Ovary (tissue), 3 donors: ENCODE measurements around the gene ZBTB1.
"Not testable (repeated sequence)": the region's sequence is repeated elsewhere in the genome, so short reads cannot be mapped to it uniquely, and the experiment has no call there.

Source experiments
- CTCF ChIP-seq, 3 donors: fragments of 450-650 bp in 2 of 3; fragments of 200-600 bp in 1 of 3; IDR thresholded peaks; one replicate each; pipeline versions ENCODE4 v1.5.1 to v1.8.0; 2016 to 2022; ENCODE audit warnings: antibody characterized with exemption in 3 of 3, mild to moderate bottlenecking in 1 of 3
- EP300 ChIP-seq: sonication (generic); formaldehyde crosslinking; IDR thresholded peaks from one replicate; pipeline ENCODE4 v1.6.1; 2017; ENCODE audit warnings: antibody characterized with exemption
- POLR2A ChIP-seq: fragments of 450-650 bp; IDR thresholded peaks from one replicate; pipeline ENCODE4 v1.6.1; 2017; ENCODE audit warnings: antibody characterized with exemption, mild to moderate bottlenecking, moderate library complexity
- donor health status: DM: no; HTN: no; CAD: no.

GRCh38 chr14:64558216-64558615 lies 53.6 kb downstream of the ZBTB1 start:
- not testable (repeated sequence) for TF ChIP-seq POLR2A; CTCF (IDR thresholded peaks at IDR 0.05); EP300
